ENCODE results near the gene QPCT.

The QPCT gene

GRCh38 chr2:37364351-37364750 is 19.9 kb downstream of the QPCT start:
- H3K4me1 ChIP-seq (ENCODE audit: insufficient read depth, poor library complexity, severe bottlenecking), result peaks cover 9% of the 10 kb centered on the region
- TF ChIP-seq, protein P1, sequence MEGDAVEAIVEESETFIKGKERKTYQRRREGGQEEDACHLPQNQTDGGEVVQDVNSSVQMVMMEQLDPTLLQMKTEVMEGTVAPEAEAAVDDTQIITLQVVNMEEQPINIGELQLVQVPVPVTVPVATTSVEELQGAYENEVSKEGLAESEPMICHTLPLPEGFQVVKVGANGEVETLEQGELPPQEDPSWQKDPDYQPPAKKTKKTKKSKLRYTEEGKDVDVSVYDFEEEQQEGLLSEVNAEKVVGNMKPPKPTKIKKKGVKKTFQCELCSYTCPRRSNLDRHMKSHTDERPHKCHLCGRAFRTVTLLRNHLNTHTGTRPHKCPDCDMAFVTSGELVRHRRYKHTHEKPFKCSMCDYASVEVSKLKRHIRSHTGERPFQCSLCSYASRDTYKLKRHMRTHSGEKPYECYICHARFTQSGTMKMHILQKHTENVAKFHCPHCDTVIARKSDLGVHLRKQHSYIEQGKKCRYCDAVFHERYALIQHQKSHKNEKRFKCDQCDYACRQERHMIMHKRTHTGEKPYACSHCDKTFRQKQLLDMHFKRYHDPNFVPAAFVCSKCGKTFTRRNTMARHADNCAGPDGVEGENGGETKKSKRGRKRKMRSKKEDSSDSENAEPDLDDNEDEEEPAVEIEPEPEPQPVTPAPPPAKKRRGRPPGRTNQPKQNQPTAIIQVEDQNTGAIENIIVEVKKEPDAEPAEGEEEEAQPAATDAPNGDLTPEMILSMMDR (IDR thresholded peaks at IDR 0.05; ENCODE audit: poor library complexity, severe bottlenecking), result no peak
- H3K4me3 ChIP-seq (ENCODE audit: severe bottlenecking), result no peak overlapping the region
- ATAC-seq (ENCODE audit: low read depth), result no peak
- H3K27ac ChIP-seq (ENCODE audit: poor library complexity, severe bottlenecking), result no peak overlapping the region
- no peaks in the 10 kb centered on the region for H3K36me3 ChIP-seq (ENCODE audit: low read depth)
- H3K9me3 ChIP-seq (ENCODE audit: severe bottlenecking), result no peaks in the 10 kb centered on the region
- no peak for DNase-seq (ENCODE audit: low spot score)
- H3K27me3 ChIP-seq (ENCODE audit: insufficient read depth, poor library complexity, severe bottlenecking), result no peaks in the 10 kb centered on the region

DNA sequence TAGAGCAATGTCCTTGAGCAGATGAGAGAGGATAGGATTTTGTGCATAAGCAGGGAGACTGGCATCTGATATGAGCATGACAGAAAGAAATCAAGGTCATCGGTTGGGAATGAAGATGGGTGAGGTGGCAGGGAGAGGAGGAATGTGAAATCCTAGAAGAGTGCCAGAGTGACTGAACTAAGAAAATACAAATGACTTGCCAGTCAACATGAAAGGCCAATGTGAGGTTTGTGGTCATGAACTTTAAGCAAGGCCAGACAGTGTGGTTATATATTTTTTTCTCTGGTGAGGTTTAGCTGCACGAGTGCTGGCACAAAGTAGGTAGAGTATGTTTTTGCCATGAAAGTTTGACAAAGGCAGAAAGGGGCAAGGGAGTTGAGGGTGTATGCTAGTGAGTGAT is 21.2 kb downstream of the QPCT start:
- H3K4me1 ChIP-seq (ENCODE audit: insufficient read depth, poor library complexity, severe bottlenecking), result peaks cover 9% of the 10 kb centered on the region
- DNase-seq (ENCODE audit: low spot score), result no peak
- ATAC-seq (ENCODE audit: low read depth), result no peak
- no peaks in the 10 kb centered on the region for H3K36me3 ChIP-seq (ENCODE audit: low read depth)
- no peak overlapping the region for H3K27ac ChIP-seq (ENCODE audit: poor library complexity, severe bottlenecking)
- TF ChIP-seq, protein P1 (IDR thresholded peaks at IDR 0.05; ENCODE audit: poor library complexity, severe bottlenecking), result no peak
- no peaks in the 10 kb centered on the region for H3K9me3 ChIP-seq (ENCODE audit: severe bottlenecking)
- no peak overlapping the region for H3K4me3 ChIP-seq (ENCODE audit: severe bottlenecking)
- H3K27me3 ChIP-seq (ENCODE audit: insufficient read depth, poor library complexity, severe bottlenecking), result no peaks in the 10 kb centered on the region

DNA sequence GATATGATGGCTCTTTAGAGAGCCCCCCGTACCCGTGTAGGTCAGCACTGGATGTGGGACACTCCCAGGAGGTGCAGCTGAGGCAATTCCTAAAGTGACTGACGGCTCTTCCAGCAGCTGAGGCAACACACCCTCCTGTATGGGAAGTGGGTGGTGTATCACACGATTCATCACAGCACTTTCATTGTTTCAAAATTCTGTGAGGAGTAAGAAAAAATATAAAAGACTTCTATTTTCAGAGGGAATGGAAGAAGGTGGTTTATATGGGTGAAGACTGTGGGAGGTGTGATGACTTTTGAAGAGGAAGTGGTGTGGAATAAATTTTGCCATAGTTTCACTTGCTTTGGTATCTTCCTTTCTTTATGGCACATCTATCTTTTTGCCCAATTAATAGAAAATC is 22.3 kb downstream of the QPCT start:
- TF ChIP-seq, protein P1 (IDR thresholded peaks at IDR 0.05; ENCODE audit: poor library complexity, severe bottlenecking), result no peak

DNA sequence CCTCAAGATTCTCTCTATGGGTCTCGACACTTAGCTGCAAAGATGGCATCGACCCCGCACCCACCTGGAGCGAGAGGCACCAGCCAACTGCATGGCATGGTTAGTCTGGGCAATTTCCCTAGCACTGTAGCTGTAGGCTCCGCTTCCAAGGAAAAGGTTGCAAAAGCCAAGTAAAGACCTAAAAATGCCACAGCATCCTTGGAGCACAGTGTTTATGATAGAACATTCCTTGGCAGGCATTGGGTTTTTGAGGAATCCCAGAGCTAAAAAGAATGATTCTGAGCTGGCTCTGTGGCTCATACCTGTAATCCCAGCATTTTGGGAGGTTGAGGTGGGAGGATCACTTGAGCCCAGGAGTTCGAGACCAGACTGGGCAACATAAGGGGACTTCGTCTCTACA is 22.9 kb downstream of the QPCT start:
- no peak for DNase-seq (ENCODE audit: low spot score)
- H3K27ac ChIP-seq (ENCODE audit: poor library complexity, severe bottlenecking), result no peak overlapping the region
- H3K9me3 ChIP-seq (ENCODE audit: severe bottlenecking), result no peaks in the 10 kb centered on the region
- ATAC-seq (ENCODE audit: low read depth), result no peak
- no peaks in the 10 kb centered on the region for H3K36me3 ChIP-seq (ENCODE audit: low read depth)
- TF ChIP-seq, protein P1 (IDR thresholded peaks at IDR 0.05; ENCODE audit: poor library complexity, severe bottlenecking), result no peak
- H3K27me3 ChIP-seq (ENCODE audit: insufficient read depth, poor library complexity, severe bottlenecking), result no peaks in the 10 kb centered on the region
- H3K4me3 ChIP-seq (ENCODE audit: severe bottlenecking), result no peak overlapping the region
- no peaks in the 10 kb centered on the region for H3K4me1 ChIP-seq (ENCODE audit: insufficient read depth, poor library complexity, severe bottlenecking)

More for the DNA sequence above, 22.3 kb downstream of the QPCT start:
- Histone ChIP-seq H3K4me1 (ENCODE audit: insufficient read depth, poor library complexity, severe bottlenecking) (peaks cover 3% of the 10 kb centered on the region), H3K36me3 (ENCODE audit: low read depth) (no peaks in the 10 kb centered on the region), H3K4me3 (ENCODE audit: severe bottlenecking) (no peak overlapping the region), H3K27ac (ENCODE audit: poor library complexity, severe bottlenecking) (no peak overlapping the region), H3K27me3 (ENCODE audit: insufficient read depth, poor library complexity, severe bottlenecking) (no peaks in the 10 kb centered on the region), H3K9me3 (ENCODE audit: severe bottlenecking) (no peaks in the 10 kb centered on the region)
- DNase-seq (ENCODE audit: low spot score) (no peak), ATAC-seq (ENCODE audit: low read depth) (no peak)

- H3K9me3 ChIP-seq (ENCODE audit: severe bottlenecking), result no peaks in the 10 kb centered on the region
- ATAC-seq (ENCODE audit: low read depth) (no peak), DNase-seq (ENCODE audit: low spot score) (no peak)
- H3K4me1 ChIP-seq (ENCODE audit: insufficient read depth, poor library complexity, severe bottlenecking), result no peaks in the 10 kb centered on the region
- no peak overlapping the region for H3K27ac ChIP-seq (ENCODE audit: poor library complexity, severe bottlenecking)
- H3K27me3 ChIP-seq (ENCODE audit: insufficient read depth, poor library complexity, severe bottlenecking), result no peaks in the 10 kb centered on the region
- no peaks in the 10 kb centered on the region for H3K36me3 ChIP-seq (ENCODE audit: low read depth)
- TF ChIP-seq, protein P1 (IDR thresholded peaks at IDR 0.05; ENCODE audit: poor library complexity, severe bottlenecking), result no peak
- H3K4me3 ChIP-seq (ENCODE audit: severe bottlenecking), result no peak overlapping the region
These were observed 23.6 kb downstream of the QPCT start for GRCh38 chr2:37367984-37368383.

All from RWPE2 (cell line).